Dermis blood vessel endothelial cell (primary cell): ENCODE data around the gene MUC2. TPM values are rescaled to one million over a fixed set of nuclear protein-coding genes. Genes with fewer than 3 reads are reported as not detected.
"Not testable (repeated sequence)": the region's sequence is repeated elsewhere in the genome, so short reads cannot be mapped to it uniquely, and the experiment has no call there.

Experiments used
- DNase-seq: peaks from one replicate; pipeline ENCODE4 v3.0.0; 2010
- total RNA-seq: library from RNA; depleted of rRNA; stranded (reverse); fragments of >200 nt; gene quantifications from 2 replicates; pipeline ENCODE4 v1.2.3, GENCODE V29; 2014

MUC2 gene
- total RNA-seq, 1 donor from 2014 or later, result not detected

GRCh38 chr11:1107316-1108245 lies 32.9 kb downstream of the MUC2 start:
- no peak for DNase-seq

DNA sequence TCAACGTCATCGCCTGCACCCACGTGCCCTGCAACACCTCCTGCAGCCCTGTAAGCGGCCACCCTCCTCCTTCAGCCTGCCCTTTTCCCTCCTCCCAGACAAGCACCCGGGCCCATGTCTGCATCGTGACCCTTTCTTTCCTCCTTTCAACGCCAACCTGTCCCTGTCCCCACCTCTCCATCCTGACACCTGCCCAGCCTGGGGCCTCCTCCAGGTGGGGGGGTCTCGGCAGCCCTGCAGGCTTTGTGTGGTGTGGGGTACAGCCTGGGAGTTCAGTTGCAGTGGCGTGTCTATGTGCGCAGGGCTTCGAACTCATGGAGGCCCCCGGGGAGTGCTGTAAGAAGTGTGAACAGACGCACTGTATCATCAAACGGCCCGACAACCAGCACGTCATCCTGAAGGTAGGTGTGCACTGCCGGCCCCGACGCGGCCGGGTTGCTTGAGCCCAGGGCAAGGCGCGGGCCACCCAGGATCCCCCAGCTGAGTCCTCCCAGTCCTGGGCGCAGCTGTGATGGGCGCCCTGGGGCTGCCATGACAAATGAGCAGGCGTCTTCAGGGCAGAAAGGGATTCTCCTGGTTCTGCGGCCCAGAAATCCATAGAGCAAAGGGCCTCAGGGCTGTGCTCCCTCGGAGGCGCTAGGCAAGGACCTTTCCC lies 33.7 kb downstream of the MUC2 start:
- no peak for DNase-seq

DNA sequence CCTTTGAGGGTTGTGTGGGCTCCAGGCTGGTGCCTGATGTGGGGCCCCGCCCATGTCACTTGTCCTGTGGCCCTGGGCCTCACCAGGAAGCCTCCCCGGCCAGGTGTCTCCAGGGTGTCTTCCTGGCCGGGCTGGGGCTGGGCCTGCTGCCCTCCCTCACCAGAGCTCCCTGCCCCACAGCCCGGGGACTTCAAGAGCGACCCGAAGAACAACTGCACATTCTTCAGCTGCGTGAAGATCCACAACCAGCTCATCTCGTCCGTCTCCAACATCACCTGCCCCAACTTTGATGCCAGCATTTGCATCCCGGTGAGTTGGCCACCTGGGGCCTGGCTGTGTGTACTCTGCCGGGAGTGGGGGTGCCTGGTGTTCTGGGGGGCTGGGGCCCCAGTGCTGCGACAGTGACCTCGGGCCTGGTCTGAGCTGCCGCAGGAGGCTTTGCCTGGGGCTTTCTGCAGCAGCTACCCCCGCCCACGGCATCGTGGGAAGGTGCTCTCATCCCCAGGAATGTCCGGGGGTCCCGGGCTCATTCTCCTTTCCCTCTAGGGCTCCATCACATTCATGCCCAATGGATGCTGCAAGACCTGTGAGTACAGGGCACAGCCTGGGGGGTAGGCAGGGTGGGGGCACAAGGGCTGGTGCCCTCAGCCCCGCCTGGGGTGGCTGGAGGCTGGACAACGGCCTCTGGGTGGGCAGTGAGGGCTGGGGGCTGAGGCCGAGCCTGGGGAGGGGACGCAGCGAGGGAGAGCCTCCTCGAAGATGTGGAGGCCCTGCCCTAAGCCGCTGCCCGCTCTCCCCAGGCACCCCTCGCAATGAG lies 34.6 kb downstream of the MUC2 start:
- DNase-seq, result no peak

DNA sequence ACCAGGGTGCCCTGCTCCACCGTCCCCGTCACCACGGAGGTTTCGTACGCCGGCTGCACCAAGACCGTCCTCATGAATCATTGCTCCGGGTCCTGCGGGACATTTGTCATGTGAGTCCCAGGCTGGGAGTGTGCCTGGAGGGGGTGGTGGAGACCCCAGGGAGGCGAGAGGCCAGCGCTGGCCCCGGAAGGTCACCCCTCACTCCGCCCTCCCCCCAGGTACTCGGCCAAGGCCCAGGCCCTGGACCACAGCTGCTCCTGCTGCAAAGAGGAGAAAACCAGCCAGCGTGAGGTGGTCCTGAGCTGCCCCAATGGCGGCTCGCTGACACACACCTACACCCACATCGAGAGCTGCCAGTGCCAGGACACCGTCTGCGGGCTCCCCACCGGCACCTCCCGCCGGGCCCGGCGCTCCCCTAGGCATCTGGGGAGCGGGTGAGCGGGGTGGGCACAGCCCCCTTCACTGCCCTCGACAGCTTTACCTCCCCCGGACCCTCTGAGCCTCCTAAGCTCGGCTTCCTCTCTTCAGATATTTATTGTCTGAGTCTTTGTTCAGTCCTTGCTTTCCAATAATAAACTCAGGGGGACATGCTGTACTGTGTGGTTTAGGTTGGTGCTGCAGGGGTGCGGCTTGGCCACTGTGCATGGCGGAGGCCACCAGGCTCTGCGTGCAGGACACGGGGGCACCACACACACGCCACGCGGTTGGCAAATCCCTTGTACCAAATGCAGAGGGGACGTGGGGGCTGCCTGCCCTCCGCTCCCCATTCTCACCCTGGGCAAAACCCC lies 35.4 kb downstream of the MUC2 start:
- no peak for DNase-seq

GRCh38 chr11:1111545-1112212 lies 37.0 kb downstream of the MUC2 start:
- no peak for DNase-seq

DNA sequence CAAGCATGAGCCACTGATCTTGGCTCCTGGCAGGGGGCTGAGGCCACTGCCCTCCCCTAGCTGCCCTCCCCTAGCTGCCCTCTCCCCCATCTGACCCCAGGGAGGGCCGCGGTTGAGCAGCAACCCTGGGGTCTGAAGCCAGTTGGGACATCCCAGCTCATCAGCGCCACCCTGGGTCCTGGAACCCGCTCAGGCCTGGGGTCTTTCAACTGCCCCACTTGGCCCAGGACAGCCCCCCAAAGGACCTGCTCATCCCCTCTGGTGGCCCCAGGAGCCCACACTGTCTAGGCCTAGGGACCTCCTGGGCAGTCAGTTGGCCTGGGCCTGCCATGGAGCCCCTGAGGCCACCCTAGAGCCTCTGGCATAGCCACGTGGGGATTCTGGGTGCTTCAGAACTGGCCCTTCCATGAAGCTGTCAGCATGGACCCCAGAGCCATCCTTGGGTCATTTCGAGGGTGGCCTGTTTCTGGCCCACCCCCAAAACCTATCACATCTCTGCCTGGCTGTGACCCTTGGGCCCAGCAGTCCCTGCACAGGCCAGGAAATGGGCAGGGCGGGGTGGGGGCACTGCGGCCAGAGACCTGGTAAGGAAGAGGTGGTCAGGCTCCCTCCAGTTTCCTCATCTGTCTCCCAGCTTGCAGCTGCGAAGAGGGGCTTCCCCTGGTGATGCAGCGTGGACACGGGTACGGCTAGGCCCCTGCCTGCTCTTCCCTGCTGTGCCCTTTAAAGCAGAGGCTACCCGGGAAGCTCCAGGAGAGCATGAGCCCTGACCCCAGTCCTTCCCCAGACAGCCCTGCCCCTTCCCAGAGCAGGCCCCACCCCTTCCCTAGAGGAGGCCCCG lies 37.9 kb downstream of the MUC2 start:
- no peak for DNase-seq

DNA sequence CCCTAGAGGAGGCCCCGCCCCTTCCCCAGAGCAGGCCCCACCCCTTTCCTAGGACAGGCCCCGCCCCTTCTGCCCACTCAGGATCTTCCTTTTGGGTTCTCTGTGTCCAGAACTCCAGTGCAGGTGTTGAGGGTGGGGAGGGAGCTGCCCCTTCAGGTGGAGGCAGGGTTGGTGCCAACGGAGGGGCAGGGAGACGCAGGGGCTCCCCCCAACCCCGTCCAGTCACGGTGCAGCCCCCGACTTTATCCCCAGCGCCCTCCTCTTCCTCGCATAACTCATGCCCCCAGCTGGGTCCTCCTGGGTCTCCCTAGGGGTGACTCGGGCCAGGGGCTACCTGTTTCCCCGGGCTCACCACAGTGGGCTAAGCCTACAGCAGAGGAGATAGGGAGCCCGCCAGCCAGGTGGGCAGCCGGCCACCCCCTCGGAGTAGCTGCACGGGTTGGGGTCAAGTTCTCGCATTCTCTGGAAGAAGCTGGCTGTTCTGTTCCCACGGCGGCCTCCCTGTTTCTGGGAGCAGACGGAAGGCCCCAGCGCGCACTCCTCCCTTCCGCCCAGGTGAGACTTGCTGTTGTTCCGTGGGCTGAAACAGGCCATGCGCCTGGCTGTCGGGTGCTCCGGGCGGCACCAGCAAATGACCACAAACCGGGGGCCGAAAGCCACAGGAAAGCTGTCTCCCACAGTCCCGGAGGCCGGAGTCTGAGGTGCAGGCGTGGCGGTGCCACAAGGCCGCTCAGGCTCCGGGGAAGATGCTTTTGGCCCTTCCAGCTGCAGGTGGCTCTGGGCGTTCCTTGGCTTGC lies 38.9 kb downstream of the MUC2 start:
- no peak for DNase-seq

DNA sequence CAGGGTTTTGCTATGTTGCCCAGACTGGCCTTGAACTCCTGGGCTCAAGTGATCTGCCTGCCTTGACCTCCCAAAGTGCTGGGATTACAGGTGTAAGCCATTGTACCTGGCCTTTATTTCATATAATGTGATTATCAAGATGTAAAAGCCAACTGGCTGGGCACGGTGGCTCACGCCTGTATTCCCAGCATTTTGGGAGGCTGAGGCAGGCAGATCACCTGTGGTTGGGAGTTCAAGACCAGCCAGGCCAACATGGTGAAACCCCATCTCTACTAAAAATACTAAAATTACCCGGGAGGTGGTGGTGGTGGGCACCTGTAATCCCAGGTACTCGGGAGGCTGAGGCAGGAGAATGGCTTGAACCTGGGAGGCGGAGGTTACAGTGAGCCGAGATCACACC lies 40.6 kb downstream of the MUC2 start:
- DNase-seq, result not testable (repeated sequence)

GRCh38 chr11:1116104-1116503 lies 41.4 kb downstream of the MUC2 start:
- DNase-seq, result no peak

DNA sequence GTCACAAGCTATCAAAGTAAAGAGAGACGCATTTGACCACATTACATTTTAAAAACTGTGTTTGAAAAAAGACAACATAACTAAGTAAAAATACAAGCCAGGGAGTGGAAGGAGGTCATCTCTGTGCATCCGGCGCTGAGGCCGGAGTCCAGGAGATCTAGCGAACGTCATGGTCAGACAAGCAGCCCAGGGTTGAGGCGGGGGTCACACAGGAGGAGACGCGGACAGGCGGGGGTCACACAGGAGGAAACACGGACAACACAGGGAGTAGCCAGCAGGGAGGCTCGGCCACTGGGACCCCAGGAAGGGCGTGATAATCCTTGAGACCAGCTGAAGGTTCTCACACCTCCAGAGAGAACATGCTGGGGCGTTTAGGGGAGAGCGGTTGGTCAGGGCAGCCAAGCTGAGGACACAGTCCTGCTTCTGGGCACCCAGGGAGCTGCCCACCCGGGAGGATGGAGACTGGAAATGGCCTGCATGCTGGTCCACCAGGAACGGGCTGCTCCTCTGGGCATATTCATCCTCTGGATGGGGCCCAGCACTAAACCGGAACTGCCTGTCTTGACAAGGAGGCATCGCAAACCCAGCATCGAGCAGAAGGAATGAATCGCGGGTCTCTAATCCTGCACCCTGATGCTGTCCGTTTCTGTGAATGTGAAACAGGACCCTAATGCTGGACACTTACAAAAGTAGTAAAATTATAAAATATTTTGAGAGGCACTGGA lies 42.2 kb downstream of the MUC2 start:
- no peak for DNase-seq

DNA sequence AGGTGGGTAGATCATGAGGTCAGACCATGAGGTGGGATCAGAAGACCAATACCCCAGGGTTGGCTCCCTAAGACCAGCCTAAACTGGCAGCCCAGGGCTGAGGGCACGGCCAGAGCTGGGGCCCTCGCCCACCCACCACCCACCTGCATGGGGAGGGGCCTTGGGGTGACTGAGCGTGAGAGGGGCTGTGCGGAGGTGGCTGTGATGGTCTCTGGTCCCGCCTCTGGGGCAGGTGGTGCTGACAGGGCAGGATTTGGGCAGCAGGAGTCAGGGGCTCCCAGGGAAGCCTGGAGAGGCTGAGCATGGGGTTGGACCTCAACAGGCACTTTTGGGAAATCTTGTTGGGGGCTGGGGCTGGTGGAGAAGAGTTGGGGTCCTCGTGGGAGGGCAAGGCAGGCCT lies 43.3 kb downstream of the MUC2 start:
- DNase-seq, result no peak

GRCh38 chr11:1118755-1119603 lies 44.3 kb downstream of the MUC2 start:
- DNase-seq, result no peak

- no peak for DNase-seq
Observed at GRCh38 chr11:1119604-1120146, 45.0 kb downstream of the MUC2 start.

GRCh38 chr11:1120532-1121330 lies 46.1 kb downstream of the MUC2 start:
- no peak for DNase-seq

- no peak for DNase-seq
Observed at GRCh38 chr11:1121331-1121812, 46.7 kb downstream of the MUC2 start.

GRCh38 chr11:1121813-1122663 lies 47.4 kb downstream of the MUC2 start:
- no peak for DNase-seq
